Neuronal stem cell (in vitro differentiated cells): Measurements from ENCODE around the gene DUOX1.

Experiments used
- DNase-seq: peaks from one replicate; pipeline ENCODE4 v3.0.0-alpha.2; 2013; ENCODE audit warnings: low spot score
- H2AFZ ChIP-seq: one replicate; pipeline ENCODE4 v1.6.1; 2013; ENCODE audit warnings: mild to moderate bottlenecking, low read length, inconsistent platforms
- H2AK5ac ChIP-seq: 2 replicates; pipeline ENCODE4 v1.6.1; 2013; ENCODE audit warnings: low read depth, mild to moderate bottlenecking, inconsistent platforms, low read length, moderate library complexity, mixed read lengths
- H2BK120ac ChIP-seq: 2 replicates; pipeline ENCODE4 v1.6.1; 2013; ENCODE audit warnings: low read depth, mild to moderate bottlenecking, inconsistent platforms, low read length, moderate library complexity, mixed read lengths
- H2BK12ac ChIP-seq: one replicate; pipeline ENCODE4 v1.6.1; 2013; ENCODE audit warnings: low read length, inconsistent platforms
- H2BK15ac ChIP-seq: 2 replicates; pipeline ENCODE4 v1.6.1; 2013; ENCODE audit warnings: mild to moderate bottlenecking, low read length, inconsistent platforms, mixed read lengths
- H2BK5ac ChIP-seq: one replicate; pipeline ENCODE4 v1.6.1; 2013; ENCODE audit warnings: inconsistent platforms, mild to moderate bottlenecking, low read length, moderate library complexity
- H3K14ac ChIP-seq: one replicate; pipeline ENCODE4 v1.6.1; 2013; ENCODE audit warnings: low read length, inconsistent platforms
- H3K18ac ChIP-seq: 2 replicates; pipeline ENCODE4 v1.6.1; 2013; ENCODE audit warnings: low read length, inconsistent platforms
- H3K23ac ChIP-seq: 2 replicates; pipeline ENCODE4 v1.6.1; 2013; ENCODE audit warnings: low read depth, mild to moderate bottlenecking, mixed read lengths, low read length, inconsistent platforms; ENCODE audit not compliant: poor library complexity
- H3K27ac ChIP-seq: replicated peaks from 3 replicates; pipeline ENCODE4 v1.5.1; 2013; ENCODE audit warnings: low read length, inconsistent platforms
- H3K27me3 ChIP-seq, 3 experiments: 2 replicates each; pipeline ENCODE4 v1.6.1; 2013; ENCODE audit warnings: low read length in 3 of 3, mild to moderate bottlenecking in 2 of 3, inconsistent platforms in 1 of 3, low read depth in 1 of 3, mixed read lengths in 1 of 3, moderate library complexity in 1 of 3; ENCODE audit not compliant: control insufficient read depth in 3 of 3, insufficient read depth in 3 of 3
- H3K36me3 ChIP-seq, 2 donors: replicated peaks in 1 of 2; 2 replicates each; pipeline ENCODE4 v1.6.1; 2013; ENCODE audit warnings: low read length in 2 of 2; ENCODE audit not compliant: control insufficient read depth in 2 of 2, insufficient read depth in 2 of 2
- H3K4ac ChIP-seq: 2 replicates; pipeline ENCODE4 v1.6.1; 2013; ENCODE audit warnings: inconsistent platforms, mild to moderate bottlenecking, low read length, moderate library complexity
- H3K4me1 ChIP-seq, 2 donors: 1 replicate in 1 of 2; 2 replicates in 1 of 2; pipeline ENCODE4 v1.6.1; 2013; ENCODE audit warnings: low read length in 2 of 2, low read depth in 1 of 2; ENCODE audit not compliant: control insufficient read depth in 2 of 2, insufficient read depth in 1 of 2
- H3K4me2 ChIP-seq: one replicate; pipeline ENCODE4 v1.6.1; 2013; ENCODE audit warnings: mild to moderate bottlenecking, low read length, inconsistent platforms; ENCODE audit not compliant: insufficient read depth, poor library complexity, severe bottlenecking
- H3K4me3 ChIP-seq, 2 donors: 2 replicates each; pipeline ENCODE4 v1.5.1; 2013; ENCODE audit warnings: low read length in 2 of 2, mild to moderate bottlenecking in 2 of 2, inconsistent platforms in 1 of 2, moderate library complexity in 1 of 2
- H3K79me1 ChIP-seq: one replicate; pipeline ENCODE4 v1.6.1; 2013; ENCODE audit warnings: low read depth, mild to moderate bottlenecking, inconsistent platforms, low read length, moderate library complexity
- H3K9ac ChIP-seq: one replicate; pipeline ENCODE4 v1.6.1; 2013; ENCODE audit warnings: mild to moderate bottlenecking, low read depth, low read length, inconsistent platforms; ENCODE audit not compliant: poor library complexity
- H3K9me3 ChIP-seq, 2 donors: replicated peaks in 1 of 2; 2 replicates each; pipeline versions ENCODE3 to v1.6.1; 2013; ENCODE audit warnings: low read length in 2 of 2, mild to moderate bottlenecking in 2 of 2, inconsistent platforms in 1 of 2, low read depth in 1 of 2, mixed read lengths in 1 of 2, moderate library complexity in 1 of 2; ENCODE audit not compliant: control insufficient read depth in 2 of 2, insufficient read depth in 1 of 2
- H4K8ac ChIP-seq: one replicate; pipeline ENCODE4 v1.6.1; 2013; ENCODE audit warnings: low read depth, mild to moderate bottlenecking, inconsistent platforms, low read length, moderate library complexity
- H4K91ac ChIP-seq: one replicate; pipeline ENCODE4 v1.6.1; 2013; ENCODE audit warnings: low read length, low read depth, mild to moderate bottlenecking, inconsistent platforms; ENCODE audit not compliant: poor library complexity
- WGBS, 2 donors: extraction: QIAGEN DNeasy Blood & Tissue Kit; methylation state at CpG; one replicate each; pipeline ENCODE4 v1.1.7; 2013; ENCODE audit warnings: missing lambda C conversion rate in 2 of 2, mixed read lengths in 1 of 2; ENCODE audit not compliant: insufficient read length in 2 of 2, insufficient replicate concordance in 1 of 2; ENCODE audit errors: extremely low coverage in 2 of 2; 5-methylcytosine and 5-hydroxymethylcytosine counted together

DUOX1 gene

DNA sequence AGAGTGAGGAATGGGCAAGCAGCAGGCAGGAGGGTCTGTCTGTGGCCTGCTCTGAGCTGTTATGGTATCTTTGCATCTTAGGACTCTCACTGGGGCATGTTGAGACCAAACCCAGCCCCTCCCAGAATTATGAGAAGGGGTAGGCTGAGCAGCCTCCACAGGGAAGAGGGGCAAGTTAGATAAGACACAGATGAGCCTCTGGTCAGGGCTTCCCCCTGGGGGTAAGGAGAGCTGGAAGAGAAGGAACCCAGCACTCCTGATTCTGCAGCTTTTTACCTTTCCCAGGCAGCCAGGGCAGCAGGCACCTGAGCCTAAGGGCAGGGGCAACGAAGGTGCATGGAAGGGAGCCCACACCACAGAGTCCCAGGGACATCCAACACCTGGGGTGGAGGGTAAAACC is 19.3 kb downstream of the DUOX1 start:
- no CpG with 5 or more reads among the region's 1 CpG for WGBS, 2 donors
- Histone ChIP-seq H3K4me3 (no peak overlapping the region), H4K8ac (no peak overlapping the region), H3K9ac (no peak overlapping the region), H3K79me1 (peaks cover 3% of the 10 kb centered on the region), H2BK15ac (no peak overlapping the region), H2AK5ac (no peak overlapping the region), H2AFZ (no peak overlapping the region), H3K18ac (no peak overlapping the region), H3K36me3 (no peaks in the 10 kb centered on the region), H2BK5ac (no peak overlapping the region), H3K23ac (no peak overlapping the region), H2BK12ac (no peak overlapping the region), H3K27me3 (peaks cover 0 to 11% (median 2%) of the 10 kb centered on the region in 3 experiments), H3K4me1 (peaks cover 0 to 5% of the 10 kb centered on the region in 2 donors), H3K9me3 (no peaks in the 10 kb centered on the region), H2BK120ac (no peak overlapping the region), H4K91ac (no peak overlapping the region), H3K27ac (no peak overlapping the region), H3K14ac (no peak overlapping the region), H3K4me2 (no peak overlapping the region), H3K4ac (no peak overlapping the region)
- DNase-seq, result no peak

DNA sequence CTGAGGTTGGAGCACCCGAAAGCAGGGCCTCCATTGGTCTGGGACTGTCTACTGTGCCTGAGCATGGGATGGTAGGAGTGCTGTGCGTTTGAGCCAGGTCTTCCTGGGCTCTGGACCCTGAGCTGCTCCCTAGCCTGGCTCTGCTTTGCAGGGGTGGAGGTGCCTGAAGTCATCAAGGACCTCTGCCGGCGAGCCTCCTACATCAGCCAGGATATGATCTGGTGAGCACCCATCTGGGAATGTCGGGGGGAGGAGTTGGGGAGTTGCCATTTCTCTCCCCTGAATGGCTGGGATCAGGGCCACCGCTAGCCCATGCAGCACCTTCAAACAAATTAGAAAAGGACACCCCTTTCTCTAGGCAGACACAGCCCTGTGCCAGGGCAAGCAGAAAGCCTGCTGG is 20.7 kb downstream of the DUOX1 start:
- peak overlapping the region; percentile 47 for H3K14ac ChIP-seq
- no peak for DNase-seq
- peak overlapping the region; percentile 6 for H4K8ac ChIP-seq
- H3K4me1 ChIP-seq, result peaks cover 0 to 5% of the 10 kb centered on the region in 2 donors
- no peak overlapping the region for H3K27ac ChIP-seq
- no peaks in the 10 kb centered on the region for H3K9me3 ChIP-seq
- H2BK120ac ChIP-seq, result no peak overlapping the region
- peaks cover 0 to 2% (median 0%) of the 10 kb centered on the region in 3 experiments for H3K27me3 ChIP-seq
- no peak overlapping the region for H2BK5ac ChIP-seq
- H4K91ac ChIP-seq, result no peak overlapping the region
- H3K23ac ChIP-seq, result peak overlapping the region; percentile 55
- no peak overlapping the region for H3K4me3 ChIP-seq
- H3K36me3 ChIP-seq, result no peaks in the 10 kb centered on the region
- no peak overlapping the region for H2BK15ac ChIP-seq
- H3K9ac ChIP-seq, result no peak overlapping the region
- H3K79me1 ChIP-seq, result peaks cover 3% of the 10 kb centered on the region
- no peak overlapping the region for H3K4ac ChIP-seq
- H2AK5ac ChIP-seq, result no peak overlapping the region
- H2AFZ ChIP-seq, result no peak overlapping the region
- no CpG with 5 or more reads among the region's 6 CpGs for WGBS, 2 donors
- peak overlapping the region; percentile 8 for H3K18ac ChIP-seq
- no peak overlapping the region for H2BK12ac ChIP-seq
- H3K4me2 ChIP-seq, result no peak overlapping the region

DNA sequence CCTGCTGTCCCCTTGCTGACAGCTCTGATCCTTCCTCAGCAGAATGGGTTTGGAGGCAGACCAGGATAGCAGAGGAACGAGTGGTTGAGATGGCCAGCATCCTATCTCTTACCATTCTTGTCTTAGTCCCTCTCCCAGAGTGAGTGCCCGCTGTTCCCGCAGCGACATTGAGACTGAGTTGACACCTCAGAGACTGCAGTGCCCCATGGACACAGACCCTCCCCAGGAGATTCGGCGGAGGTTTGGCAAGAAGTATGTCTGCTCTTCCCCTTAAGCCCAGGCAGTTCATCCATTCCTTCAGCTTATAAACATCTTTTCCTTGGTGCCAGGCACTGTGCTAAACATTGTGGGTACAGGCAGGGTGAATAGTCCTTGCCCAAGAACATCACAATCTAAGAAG is 21.2 kb downstream of the DUOX1 start:
- no peak overlapping the region for H3K18ac ChIP-seq
- no peak overlapping the region for H3K4me2 ChIP-seq
- H3K4ac ChIP-seq, result no peak overlapping the region
- no peak for DNase-seq
- H4K8ac ChIP-seq, result no peak overlapping the region
- no peak overlapping the region for H2AK5ac ChIP-seq
- peaks cover 3% of the 10 kb centered on the region for H3K79me1 ChIP-seq
- peaks cover 0 to 5% of the 10 kb centered on the region in 2 donors for H3K4me1 ChIP-seq
- no peak overlapping the region for H3K9ac ChIP-seq
- H3K27ac ChIP-seq, result no peak overlapping the region
- no peak overlapping the region for H2BK12ac ChIP-seq
- no peak overlapping the region for H2BK120ac ChIP-seq
- no peaks in the 10 kb centered on the region for H3K9me3 ChIP-seq
- no CpG with 5 or more reads among the region's 6 CpGs for WGBS, 2 donors
- no peaks in the 10 kb centered on the region for H3K36me3 ChIP-seq
- H2BK5ac ChIP-seq, result no peak overlapping the region
- H2BK15ac ChIP-seq, result no peak overlapping the region
- no peak overlapping the region for H2AFZ ChIP-seq
- H3K14ac ChIP-seq, result no peak overlapping the region
- H4K91ac ChIP-seq, result no peak overlapping the region
- no peak overlapping the region for H3K23ac ChIP-seq
- H3K27me3 ChIP-seq, result peaks cover 0 to 2% (median 0%) of the 10 kb centered on the region in 3 experiments
- no peak overlapping the region for H3K4me3 ChIP-seq

DNA sequence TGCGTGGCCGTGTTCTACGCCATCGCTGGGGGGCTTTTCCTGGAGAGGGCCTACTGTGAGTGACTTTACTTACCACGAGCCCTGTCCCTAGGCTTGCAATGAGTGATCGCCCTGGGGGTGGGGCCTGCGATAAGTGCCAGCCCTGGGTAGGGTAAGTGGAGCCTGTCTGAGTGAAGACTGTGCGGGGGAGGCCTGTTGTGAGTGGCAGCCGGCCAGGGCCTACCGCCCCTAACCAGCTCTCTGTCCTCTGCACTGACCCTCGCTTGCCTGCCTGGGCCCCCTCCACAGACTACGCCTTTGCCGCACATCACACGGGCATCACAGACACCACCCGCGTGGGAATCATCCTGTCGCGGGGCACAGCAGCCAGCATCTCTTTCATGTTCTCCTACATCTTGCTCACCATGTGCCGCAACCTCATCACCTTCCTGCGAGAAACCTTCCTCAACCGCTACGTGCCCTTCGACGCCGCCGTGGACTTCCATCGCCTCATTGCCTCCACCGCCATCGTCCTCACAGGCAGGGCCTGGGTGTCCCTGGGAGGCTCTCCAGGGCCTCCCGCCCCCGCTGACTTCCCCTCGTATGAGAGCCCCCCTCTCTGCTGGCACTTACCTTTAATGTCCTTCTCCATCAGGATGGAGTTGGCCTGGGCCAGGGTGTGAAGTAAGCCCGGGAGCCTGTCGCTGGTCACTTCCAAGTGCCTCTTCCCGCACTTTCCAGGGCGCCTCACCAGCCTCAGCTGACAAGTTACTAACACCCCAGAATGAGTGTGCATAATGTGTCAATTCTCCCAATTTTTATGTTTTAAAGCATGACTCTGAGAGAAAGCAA is 22.4 kb downstream of the DUOX1 start:
- H4K91ac ChIP-seq, result no peak overlapping the region
- no peak overlapping the region for H2BK15ac ChIP-seq
- H2AFZ ChIP-seq, result no peak overlapping the region
- H3K9ac ChIP-seq, result peak overlapping the region; percentile 57
- H2BK12ac ChIP-seq, result no peak overlapping the region
- H3K4me1 ChIP-seq, result peaks cover 5 to 7% of the 10 kb centered on the region in 2 donors
- peak overlapping the region; percentile 82 for H2BK5ac ChIP-seq
- peak overlapping the region; percentile 67 for H3K23ac ChIP-seq
- peaks cover 0 to 2% (median 0%) of the 10 kb centered on the region in 3 experiments for H3K27me3 ChIP-seq
- no peak overlapping the region for H3K4me3 ChIP-seq
- peak overlapping the region; percentile 38 for H3K14ac ChIP-seq
- H3K79me1 ChIP-seq, result peaks cover 3% of the 10 kb centered on the region
- H2BK120ac ChIP-seq, result peak overlapping the region; percentile 57
- no peak for DNase-seq
- H3K9me3 ChIP-seq, result no peaks in the 10 kb centered on the region
- H3K27ac ChIP-seq, result no peak overlapping the region
- H2AK5ac ChIP-seq, result no peak overlapping the region
- H3K4ac ChIP-seq, result no peak overlapping the region
- no CpG with 5 or more reads among the region's 36 CpGs for WGBS, 2 donors
- H4K8ac ChIP-seq, result peak overlapping the region; percentile 9
- H3K4me2 ChIP-seq, result no peak overlapping the region
- H3K36me3 ChIP-seq, result no peaks in the 10 kb centered on the region
- H3K18ac ChIP-seq, result peak overlapping the region; percentile 45
